NK-92 treated with Interleukin-12 subunit alpha and Interleukin-12 subunit beta, amount 100 ng/mL, for 24 hours (cell line): Measurements from ENCODE around the gene SDHD.
"Not testable (repeated sequence)": the region's sequence is repeated elsewhere in the genome, so short reads cannot be mapped to it uniquely, and the experiment has no call there.

Source experiments
- DNase-seq: peaks from one replicate; lab custom pipeline; 2025; lab: John Stamatoyannopoulos, UW

The SDHD gene

GRCh38 chr11:112086422-112087191 is at the start of gene SDHD, which contains the start of gene TIMM8B:
TSS of gene SDHD (plus strand) at chr11:112086873. CDS start at chr11:112086908, 35 bp downstream.
TSS of gene TIMM8B (minus strand) at chr11:112086756. CDS start at chr11:112086723, 33 bp downstream.
- peak; percentile 94 for DNase-seq

- no peak for DNase-seq
Observed at GRCh38 chr11:112037527-112037926, 49.1 kb upstream of the SDHD start.

- DNase-seq: no peak
Observed at GRCh38 chr11:112042161-112042960, 44.3 kb upstream of the SDHD start.

- DNase-seq: no peak
Observed at GRCh38 chr11:112042961-112043304, 43.7 kb upstream of the SDHD start.

GRCh38 chr11:112044961-112045360 is 41.7 kb upstream of the SDHD start:
- DNase-seq: no peak

GRCh38 chr11:112046647-112047046 is 40.0 kb upstream of the SDHD start:
- DNase-seq: not testable (repeated sequence)

GRCh38 chr11:112048256-112048655 is 38.4 kb upstream of the SDHD start:
- not testable (repeated sequence) for DNase-seq

- no peak for DNase-seq
Observed at GRCh38 chr11:112049777-112050176, 36.9 kb upstream of the SDHD start.

- no peak for DNase-seq
Observed at GRCh38 chr11:112050721-112051120, 36.0 kb upstream of the SDHD start.

GRCh38 chr11:112051768-112052167 is 34.9 kb upstream of the SDHD start:
- no peak for DNase-seq

GRCh38 chr11:112057170-112057569 is 29.5 kb upstream of the SDHD start:
- DNase-seq: no peak

- no peak for DNase-seq
Observed at GRCh38 chr11:112058103-112058502, 28.6 kb upstream of the SDHD start.

- no peak for DNase-seq
Observed at GRCh38 chr11:112062923-112063322, 23.8 kb upstream of the SDHD start.

GRCh38 chr11:112073941-112074811 is 12.5 kb upstream of the SDHD start, which contains the start of the genes NKAPD1 and PIH1D2:
TSS of gene NKAPD1 (plus strand) at chr11:112074299. CDS start at chr11:112075575, 1,276 bp downstream.
TSS of gene PIH1D2 (minus strand) at chr11:112074017. CDS start at chr11:112073174, 843 bp downstream.
- peak; percentile 67 for DNase-seq

GRCh38 chr11:112082729-112083128 is 3.9 kb upstream of the SDHD start:
- no peak for DNase-seq

GRCh38 chr11:112085822-112086421 is 751 bp upstream of the SDHD start:
- no peak for DNase-seq

GRCh38 chr11:112087212-112087611 is 539 bp downstream of the SDHD start:
- peak; percentile 13 for DNase-seq

GRCh38 chr11:112095302-112095701 is 8.6 kb downstream of the SDHD start:
- DNase-seq: not testable (repeated sequence)

GRCh38 chr11:112096194-112096593 is 9.5 kb downstream of the SDHD start:
- DNase-seq: no peak

- DNase-seq: no peak
Observed at GRCh38 chr11:112097734-112098528, 11.3 kb downstream of the SDHD start.

- DNase-seq: no peak
Observed at GRCh38 chr11:112100462-112100861, 13.8 kb downstream of the SDHD start.
